ENCODE measurements around the gene RLN3.

Gene RLN3

GRCh38 chr19:14027856-14028450, at the start of gene RLN3:
RLN3 (plus strand) TSS chr19:14028148; CDS start chr19:14028205, 57 bp downstream.
- Histone ChIP-seq H3K4me3 (ENCODE audit: low read depth, low read length) (no peak within 1 kb of the TSS), H3K36me3 (ENCODE audit: control insufficient read depth, insufficient read depth, low read length) (no peaks in the 10 kb centered on the region), H3K9ac (ENCODE audit: low read length) (no peak within 1 kb of the TSS)

GRCh38 chr19:13978351-13979243, 49.4 kb upstream of the RLN3 start:
- H3K36me3 ChIP-seq (ENCODE audit: control insufficient read depth, insufficient read depth, low read length): peaks cover 12% of the 10 kb centered on the region
- H3K4me1 ChIP-seq (ENCODE audit: control insufficient read depth, insufficient read depth, low read length): peaks cover 22% of the 10 kb centered on the region
- H3K9ac ChIP-seq (ENCODE audit: low read length): peak overlapping the region; percentile 62
- H3K27ac ChIP-seq (ENCODE audit: low read depth, low read length): peak overlapping the region; percentile 52; the same call in 1 of the 2 replicates
- H3K4me3 ChIP-seq (ENCODE audit: low read depth, low read length): peak overlapping the region; percentile 49
- no peaks in the 10 kb centered on the region for H3K27me3 ChIP-seq (ENCODE audit: control insufficient read depth, insufficient read depth, low read length)
- no peaks in the 10 kb centered on the region for H3K9me3 ChIP-seq (ENCODE audit: control insufficient read depth, insufficient read depth, low read depth, low read length)

More at GRCh38 chr19:14027856-14028450, at the start of gene RLN3:
- Histone ChIP-seq H3K27me3 (ENCODE audit: control insufficient read depth, insufficient read depth, low read length) (peaks cover 13% of the 10 kb centered on the region), H3K9me3 (ENCODE audit: control insufficient read depth, insufficient read depth, low read depth, low read length) (no peaks in the 10 kb centered on the region), H3K4me1 (ENCODE audit: control insufficient read depth, insufficient read depth, low read length) (peaks cover 3% of the 10 kb centered on the region; the same call in 1 of the 2 replicates), H3K27ac (ENCODE audit: low read depth, low read length) (no peak within 1 kb of the TSS)

DNA sequence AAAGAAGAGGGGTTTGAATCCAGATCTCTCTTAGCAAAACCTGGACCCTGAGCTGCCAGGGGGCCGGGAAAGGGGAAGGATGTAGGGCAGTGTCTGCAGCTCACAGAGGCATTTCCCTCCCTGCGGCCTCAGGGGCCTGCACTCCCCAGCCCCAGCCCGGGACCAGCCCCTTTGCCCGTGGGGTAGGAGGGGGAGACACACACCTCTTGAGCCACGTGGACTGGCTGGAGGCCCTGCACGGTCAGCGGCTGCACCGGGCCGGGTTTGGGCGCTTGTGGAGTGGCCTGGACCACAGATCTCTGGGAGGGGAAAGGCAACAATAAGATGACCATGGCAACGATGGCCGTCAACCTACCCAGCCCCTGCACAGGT, 48.7 kb upstream of the RLN3 start:
- Histone ChIP-seq H3K9me3 (ENCODE audit: control insufficient read depth, insufficient read depth, low read depth, low read length) (no peaks in the 10 kb centered on the region), H3K27me3 (ENCODE audit: control insufficient read depth, insufficient read depth, low read length) (no peaks in the 10 kb centered on the region), H3K4me1 (ENCODE audit: control insufficient read depth, insufficient read depth, low read length) (peaks cover 26% of the 10 kb centered on the region), H3K27ac (ENCODE audit: low read depth, low read length) (no peak overlapping the region), H3K36me3 (ENCODE audit: control insufficient read depth, insufficient read depth, low read length) (peaks cover 12% of the 10 kb centered on the region), H3K4me3 (ENCODE audit: low read depth, low read length) (peak overlapping the region; percentile 49), H3K9ac (ENCODE audit: low read length) (no peak overlapping the region)

- H3K9ac ChIP-seq (ENCODE audit: low read length): no peak overlapping the region
- H3K4me1 ChIP-seq (ENCODE audit: control insufficient read depth, insufficient read depth, low read length): peaks cover 27% of the 10 kb centered on the region
- H3K36me3 ChIP-seq (ENCODE audit: control insufficient read depth, insufficient read depth, low read length): peaks cover 12% of the 10 kb centered on the region
- H3K27ac ChIP-seq (ENCODE audit: low read depth, low read length): no peak overlapping the region
- no peaks in the 10 kb centered on the region for H3K9me3 ChIP-seq (ENCODE audit: control insufficient read depth, insufficient read depth, low read depth, low read length)
- no peaks in the 10 kb centered on the region for H3K27me3 ChIP-seq (ENCODE audit: control insufficient read depth, insufficient read depth, low read length)
- peak overlapping the region; percentile 49 for H3K4me3 ChIP-seq (ENCODE audit: low read depth, low read length)
These were observed 48.3 kb upstream of the RLN3 start for GRCh38 chr19:13979686-13980085.

DNA sequence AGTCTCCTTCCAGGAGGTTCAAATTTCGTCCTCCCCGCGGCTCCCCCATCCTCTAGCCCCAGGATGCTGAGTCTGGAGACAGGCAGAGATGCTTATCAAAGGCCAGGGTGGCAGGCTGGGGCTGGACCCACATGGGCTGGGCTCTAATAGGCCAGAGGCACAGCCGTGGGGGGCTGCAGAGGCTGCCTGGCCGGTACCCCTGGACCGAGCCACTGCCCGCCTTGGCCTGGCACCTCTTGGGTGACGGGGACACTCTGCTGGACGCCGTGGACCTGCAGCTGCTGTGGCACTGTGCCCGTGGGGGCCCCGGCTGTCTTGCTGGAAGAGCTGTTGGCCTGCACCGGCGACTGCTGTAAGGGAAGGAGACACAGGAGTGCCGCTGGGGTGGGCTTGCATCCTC, 47.6 kb upstream of the RLN3 start:
- H3K27ac ChIP-seq (ENCODE audit: low read depth, low read length): no peak overlapping the region
- H3K27me3 ChIP-seq (ENCODE audit: control insufficient read depth, insufficient read depth, low read length): no peaks in the 10 kb centered on the region
- H3K4me1 ChIP-seq (ENCODE audit: control insufficient read depth, insufficient read depth, low read length): peaks cover 28% of the 10 kb centered on the region
- no peak overlapping the region for H3K4me3 ChIP-seq (ENCODE audit: low read depth, low read length)
- no peak overlapping the region for H3K9ac ChIP-seq (ENCODE audit: low read length)
- no peaks in the 10 kb centered on the region for H3K9me3 ChIP-seq (ENCODE audit: control insufficient read depth, insufficient read depth, low read depth, low read length)
- peaks cover 11% of the 10 kb centered on the region for H3K36me3 ChIP-seq (ENCODE audit: control insufficient read depth, insufficient read depth, low read length)

GRCh38 chr19:13981021-13981420, 46.9 kb upstream of the RLN3 start:
- Histone ChIP-seq H3K27me3 (ENCODE audit: control insufficient read depth, insufficient read depth, low read length) (no peaks in the 10 kb centered on the region), H3K4me3 (ENCODE audit: low read depth, low read length) (no peak overlapping the region), H3K9ac (ENCODE audit: low read length) (no peak overlapping the region), H3K4me1 (ENCODE audit: control insufficient read depth, insufficient read depth, low read length) (peaks cover 35% of the 10 kb centered on the region), H3K27ac (ENCODE audit: low read depth, low read length) (no peak overlapping the region), H3K36me3 (ENCODE audit: control insufficient read depth, insufficient read depth, low read length) (peaks cover 5% of the 10 kb centered on the region; the same call in 1 of the 2 replicates), H3K9me3 (ENCODE audit: control insufficient read depth, insufficient read depth, low read depth, low read length) (no peaks in the 10 kb centered on the region)

- Histone ChIP-seq H3K4me3 (ENCODE audit: low read depth, low read length) (no peak overlapping the region), H3K9ac (ENCODE audit: low read length) (no peak overlapping the region), H3K9me3 (ENCODE audit: control insufficient read depth, insufficient read depth, low read depth, low read length) (no peaks in the 10 kb centered on the region), H3K36me3 (ENCODE audit: control insufficient read depth, insufficient read depth, low read length) (peaks cover 4% of the 10 kb centered on the region; the same call in 1 of the 2 replicates), H3K27ac (ENCODE audit: low read depth, low read length) (no peak overlapping the region), H3K27me3 (ENCODE audit: control insufficient read depth, insufficient read depth, low read length) (no peaks in the 10 kb centered on the region), H3K4me1 (ENCODE audit: control insufficient read depth, insufficient read depth, low read length) (peaks cover 40% of the 10 kb centered on the region)
These were observed 46.5 kb upstream of the RLN3 start for GRCh38 chr19:13981467-13981866.

DNA sequence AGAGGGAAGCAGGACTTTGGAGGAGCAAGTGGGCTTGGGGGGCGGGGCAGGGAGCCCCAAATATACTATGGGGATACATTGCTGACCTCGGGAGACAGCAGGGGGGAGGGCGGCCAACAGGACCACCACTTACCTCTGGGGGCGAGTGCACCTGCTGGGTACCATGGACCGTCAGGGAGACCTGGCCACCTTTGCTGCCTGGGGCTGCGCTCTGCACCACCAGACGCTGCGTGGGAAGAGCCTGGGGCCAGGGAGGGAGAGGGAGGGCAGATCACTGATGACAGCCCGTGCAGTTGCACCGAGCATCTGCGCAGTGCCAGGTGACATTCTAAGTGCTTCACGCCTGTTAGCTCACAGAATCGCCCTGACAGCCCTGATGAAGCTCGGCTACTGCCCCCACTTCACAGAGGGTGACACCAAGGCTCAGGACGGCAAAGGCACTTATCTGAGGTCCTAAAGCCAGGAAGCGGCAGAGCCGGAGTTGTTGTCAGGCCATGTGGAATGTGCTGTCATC, 45.9 kb upstream of the RLN3 start:
- Histone ChIP-seq H3K27ac (ENCODE audit: low read depth, low read length) (no peak overlapping the region), H3K4me1 (ENCODE audit: control insufficient read depth, insufficient read depth, low read length) (peaks cover 45% of the 10 kb centered on the region), H3K4me3 (ENCODE audit: low read depth, low read length) (no peak overlapping the region), H3K9ac (ENCODE audit: low read length) (no peak overlapping the region), H3K36me3 (ENCODE audit: control insufficient read depth, insufficient read depth, low read length) (peaks cover 4% of the 10 kb centered on the region; the same call in 1 of the 2 replicates), H3K9me3 (ENCODE audit: control insufficient read depth, insufficient read depth, low read depth, low read length) (no peaks in the 10 kb centered on the region), H3K27me3 (ENCODE audit: control insufficient read depth, insufficient read depth, low read length) (no peaks in the 10 kb centered on the region)

- H3K9ac ChIP-seq (ENCODE audit: low read length): no peak overlapping the region
- peaks cover 51% of the 10 kb centered on the region for H3K4me1 ChIP-seq (ENCODE audit: control insufficient read depth, insufficient read depth, low read length)
- H3K36me3 ChIP-seq (ENCODE audit: control insufficient read depth, insufficient read depth, low read length): peaks cover 4% of the 10 kb centered on the region; the same call in 1 of the 2 replicates
- no peak overlapping the region for H3K4me3 ChIP-seq (ENCODE audit: low read depth, low read length)
- H3K27ac ChIP-seq (ENCODE audit: low read depth, low read length): no peak overlapping the region
- no peaks in the 10 kb centered on the region for H3K9me3 ChIP-seq (ENCODE audit: control insufficient read depth, insufficient read depth, low read depth, low read length)
- no peaks in the 10 kb centered on the region for H3K27me3 ChIP-seq (ENCODE audit: control insufficient read depth, insufficient read depth, low read length)
These were observed 45.2 kb upstream of the RLN3 start for GRCh38 chr19:13982773-13983172.

DNA sequence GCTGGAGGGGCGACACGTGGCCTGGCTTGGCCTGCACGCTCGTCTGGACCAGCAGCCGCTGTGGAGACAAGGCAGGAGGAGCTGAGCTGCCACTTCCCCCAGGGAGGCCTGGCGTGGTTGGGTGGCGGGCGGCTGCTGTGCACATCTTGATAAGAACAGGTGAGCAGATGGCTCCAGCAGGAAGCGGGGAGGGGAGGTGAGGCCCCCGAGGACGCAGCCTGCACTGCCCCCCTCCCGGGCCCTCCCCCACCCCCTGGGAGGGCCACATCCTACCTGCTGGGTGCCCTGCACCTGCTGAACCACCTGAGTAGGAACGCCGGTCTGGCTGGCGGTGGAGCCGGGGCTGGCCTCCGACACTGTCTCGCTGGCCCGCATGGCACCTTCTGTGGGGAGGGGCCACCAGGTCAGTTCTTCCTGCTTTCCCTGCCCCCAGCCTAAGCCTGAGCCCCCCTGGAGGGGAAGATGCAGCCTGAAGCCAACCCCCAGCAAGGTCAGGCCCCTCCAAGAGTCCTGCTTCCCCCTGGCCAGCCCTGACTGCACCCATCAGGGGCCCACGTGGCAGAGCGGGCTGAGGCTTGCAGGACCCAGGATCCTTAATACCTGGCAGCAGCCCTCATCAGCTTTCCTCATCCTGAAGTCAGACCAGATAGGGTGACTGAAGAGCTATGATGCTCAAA, 44.6 kb upstream of the RLN3 start:
- Histone ChIP-seq H3K9ac (ENCODE audit: low read length) (no peak overlapping the region), H3K4me1 (ENCODE audit: control insufficient read depth, insufficient read depth, low read length) (peaks cover 47% of the 10 kb centered on the region), H3K4me3 (ENCODE audit: low read depth, low read length) (no peak overlapping the region), H3K9me3 (ENCODE audit: control insufficient read depth, insufficient read depth, low read depth, low read length) (no peaks in the 10 kb centered on the region), H3K27ac (ENCODE audit: low read depth, low read length) (no peak overlapping the region), H3K27me3 (ENCODE audit: control insufficient read depth, insufficient read depth, low read length) (no peaks in the 10 kb centered on the region), H3K36me3 (ENCODE audit: control insufficient read depth, insufficient read depth, low read length) (peaks cover 4% of the 10 kb centered on the region; the same call in 1 of the 2 replicates)

Data from HUES6 (cell line).